GM23248 (cell line): ENCODE data around the gene TFF1. TPM values are rescaled to one million over a fixed set of nuclear protein-coding genes. Genes with fewer than 3 reads are reported as not detected.

Experiments used
- DNase-seq: peaks from one replicate; pipeline ENCODE4 v3.0.0-alpha.2; 2015
- H2AFZ ChIP-seq: fragments of 200-600 bp; sonication (generic); 2 replicates; pipeline ENCODE4 v1.6.1; 2016; ENCODE audit warnings: antibody characterized with exemption
- H3F3A ChIP-seq: fragments of 200-600 bp; sonication (generic); 2 replicates; pipeline ENCODE4 v1.6.1; 2016; ENCODE audit warnings: mild to moderate bottlenecking, antibody characterized with exemption, mixed run types; ENCODE audit not compliant: insufficient read depth
- H3K27ac ChIP-seq: fragments of 200-600 bp; sonication (generic); 2 replicates; pipeline ENCODE4 v1.5.1; 2016; ENCODE audit warnings: mild to moderate bottlenecking
- H3K27me3 ChIP-seq: fragments of 200-600 bp; sonication (generic); replicated peaks from 2 replicates; pipeline ENCODE4 v1.6.1; 2016; ENCODE audit warnings: mild to moderate bottlenecking; ENCODE audit not compliant: insufficient read depth
- H3K36me3 ChIP-seq: fragments of 200-600 bp; sonication (generic); 2 replicates; pipeline ENCODE4 v1.6.1; 2016; ENCODE audit warnings: low read depth, mild to moderate bottlenecking
- H3K4me1 ChIP-seq: fragments of 200-600 bp; sonication (generic); 2 replicates; pipeline ENCODE4 v1.6.1; 2016; ENCODE audit warnings: mild to moderate bottlenecking; ENCODE audit not compliant: insufficient read depth
- H3K4me2 ChIP-seq: fragments of 200-600 bp; sonication (generic); one replicate; pipeline ENCODE4 v1.6.1; 2016; ENCODE audit warnings: mild to moderate bottlenecking; ENCODE audit not compliant: unreplicated experiment
- H3K4me3 ChIP-seq: fragments of 200-600 bp; sonication (generic); 2 replicates; pipeline ENCODE4 v1.5.1; 2016; ENCODE audit warnings: mild to moderate bottlenecking
- H3K79me2 ChIP-seq: fragments of 200-600 bp; sonication (generic); 2 replicates; pipeline ENCODE4 v1.6.1; 2016; ENCODE audit warnings: mild to moderate bottlenecking; ENCODE audit not compliant: insufficient read depth
- H3K9ac ChIP-seq: fragments of 200-600 bp; sonication (generic); 2 replicates; pipeline ENCODE4 v1.6.1; 2016; ENCODE audit warnings: mild to moderate bottlenecking
- H3K9me2 ChIP-seq: fragments of 200-600 bp; sonication (generic); 2 replicates; pipeline ENCODE4 v1.6.1; 2016; ENCODE audit warnings: mixed run types, mild to moderate bottlenecking, moderate library complexity; ENCODE audit not compliant: insufficient read depth
- H3K9me3 ChIP-seq: fragments of 200-600 bp; sonication (generic); one replicate; pipeline ENCODE4 v1.6.1; 2017; ENCODE audit warnings: low read depth
- H4K20me1 ChIP-seq: fragments of 200-600 bp; sonication (generic); 2 replicates; pipeline ENCODE4 v1.6.0; 2016; ENCODE audit not compliant: insufficient read depth
- EZH2 ChIP-seq: fragments of 200-600 bp; sonication (generic); IDR thresholded peaks from 2 replicates; pipeline ENCODE4 v1.6.1; 2018; ENCODE audit warnings: antibody characterized with exemption, mild to moderate bottlenecking; ENCODE audit not compliant: insufficient read depth, poor library complexity, severe bottlenecking
- EZH2phosphoT487 ChIP-seq: fragments of 200-600 bp; sonication (generic); IDR thresholded peaks from 2 replicates; pipeline ENCODE4 v1.6.1; 2018; ENCODE audit warnings: antibody characterized with exemption, moderate library complexity, mild to moderate bottlenecking, low read depth; ENCODE audit not compliant: insufficient read depth
- WGBS, 2 experiments: methylation state at CpG; one replicate each; pipeline ENCODE4 v1.1.6; 2015 to 2017; ENCODE audit warnings: low lambda C conversion rate in 2 of 2, low coverage in 1 of 2; ENCODE audit errors: missing lambda C conversion rate in 2 of 2; 5-methylcytosine and 5-hydroxymethylcytosine counted together
- in situ Hi-C: fragments of 300-500 bp; cut with MboI; formaldehyde crosslinking; loops from 2 replicates; pipeline ENCODE4 v1.15.0; 2020
- polyA plus RNA-seq: library from polyadenylated mRNA; unstranded; fragments of >200 nt; fragmentation: Nextera tagmentation; extraction: Ambion mirVana; gene quantifications from 2 replicates; pipeline ENCODE4 v1.2.1, GENCODE V29; 2016
- total RNA-seq: library from RNA; depleted of rRNA; stranded (reverse); fragments of >200 nt; shearing (Covaris generic); gene quantifications from 2 replicates; pipeline ENCODE4 v1.2.3, GENCODE V29; 2014; rRNA removed

The TFF1 gene
- not detected in 2 replicates for total RNA-seq
- not detected in 2 replicates for polyA plus RNA-seq

GRCh38 chr21:42366292-42367010 lies at the start of gene TFF1:
TSS of gene TFF1 (minus strand) at chr21:42366535. CDS start at chr21:42366495, 40 bp downstream.
- TF ChIP-seq EZH2 (no peak), EZH2phosphoT487 (no peak)
- no peaks in the 10 kb centered on the region for H3K9me3 ChIP-seq
- no peaks in the 10 kb centered on the region for H3K4me1 ChIP-seq
- no peaks in the 10 kb centered on the region for H3K79me2 ChIP-seq
- H3K9ac ChIP-seq: no peak within 1 kb of the TSS
- no peaks in the 10 kb centered on the region for H3K36me3 ChIP-seq
- H3K4me3 ChIP-seq: no peak within 1 kb of the TSS
- no peaks in the 10 kb centered on the region for H4K20me1 ChIP-seq
- 65 to 69% methylated on average over 19 of the region's 19 CpGs for WGBS, 2 experiments
- H3K27me3 ChIP-seq: no peaks in the 10 kb centered on the region
- no peaks in the 10 kb centered on the region for H3F3A ChIP-seq
- in situ Hi-C loops: no loop called here
- no peak within 1 kb of the TSS for H2AFZ ChIP-seq
- H3K4me2 ChIP-seq: no peak within 1 kb of the TSS
- no peaks in the 10 kb centered on the region for H3K9me2 ChIP-seq
- H3K27ac ChIP-seq: no peak within 1 kb of the TSS
- peak; percentile 7 for DNase-seq

DNA sequence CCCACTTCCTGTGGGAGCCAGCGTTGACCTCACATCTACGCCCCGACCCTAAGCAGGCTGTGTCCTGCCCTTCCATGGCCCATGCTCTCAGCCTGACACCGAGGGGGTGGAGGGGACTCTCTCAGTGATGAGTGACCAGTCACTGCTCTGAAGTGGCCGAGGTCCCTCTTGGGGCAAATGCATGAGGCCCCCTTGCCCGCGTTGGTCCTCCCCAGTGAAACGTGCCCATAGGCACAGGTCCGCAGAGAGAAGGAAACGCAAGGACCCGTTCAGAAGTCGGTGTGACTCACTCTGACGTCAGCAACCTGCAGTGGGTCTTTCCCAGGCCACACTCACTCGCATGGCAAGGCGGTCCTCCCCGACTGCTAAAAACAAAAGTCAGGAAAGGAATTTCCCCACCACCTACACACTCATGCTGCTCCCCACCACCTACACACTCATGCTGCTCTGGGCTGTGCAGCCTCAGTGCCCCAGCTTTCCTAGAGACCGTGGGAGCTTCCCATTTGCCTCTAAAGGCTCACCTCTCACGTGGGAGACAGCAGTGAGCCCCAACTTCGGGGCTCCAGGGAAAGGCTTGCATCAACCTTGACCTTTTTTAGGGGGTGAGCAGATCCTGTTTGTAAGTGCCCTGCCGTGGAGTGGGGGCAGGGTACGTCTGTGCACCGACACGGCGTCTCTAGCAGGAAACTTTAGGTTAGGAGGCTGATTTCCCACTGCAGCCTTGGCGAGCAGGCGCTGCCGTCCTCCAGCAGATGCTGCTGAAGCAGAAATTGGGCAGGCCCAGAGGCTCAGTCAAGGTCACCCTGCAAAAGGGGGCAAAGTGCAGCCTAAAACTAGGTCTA lies 48.8 kb upstream of the TFF1 start:
- Histone ChIP-seq H3K27ac (no peak overlapping the region), H3K79me2 (no peaks in the 10 kb centered on the region), H3K36me3 (no peaks in the 10 kb centered on the region), H3K4me3 (no peak overlapping the region), H3K4me2 (no peak overlapping the region), H3K9ac (no peak overlapping the region), H2AFZ (no peak overlapping the region), H3F3A (no peaks in the 10 kb centered on the region), H3K9me3 (no peaks in the 10 kb centered on the region), H3K27me3 (peaks cover 3% of the 10 kb centered on the region; the same call in 1 of the 2 replicates), H3K9me2 (no peaks in the 10 kb centered on the region), H3K4me1 (no peaks in the 10 kb centered on the region), H4K20me1 (no peaks in the 10 kb centered on the region)
- in situ Hi-C loops: no loop called here
- WGBS, 2 experiments: 37 to 38% methylated on average over 27 of the region's 27 CpGs
- no peak for TF ChIP-seq EZH2
- TF ChIP-seq EZH2phosphoT487: no peak
- DNase-seq: peak; percentile 60

GRCh38 chr21:42414553-42414927 lies 48.2 kb upstream of the TFF1 start:
- Histone ChIP-seq H2AFZ (no peak overlapping the region), H3K4me3 (no peak overlapping the region), H3K4me1 (no peaks in the 10 kb centered on the region), H3K9me2 (no peaks in the 10 kb centered on the region), H3K79me2 (no peaks in the 10 kb centered on the region), H3K9me3 (no peaks in the 10 kb centered on the region), H3K27me3 (peaks cover 3% of the 10 kb centered on the region; the same call in 1 of the 2 replicates), H3F3A (no peaks in the 10 kb centered on the region), H4K20me1 (no peaks in the 10 kb centered on the region), H3K4me2 (no peak overlapping the region), H3K27ac (no peak overlapping the region), H3K9ac (no peak overlapping the region), H3K36me3 (no peaks in the 10 kb centered on the region)
- no peak for DNase-seq
- in situ Hi-C loops: no loop called here
- 62 to 77% methylated on average over 8 of the region's 8 CpGs for WGBS, 2 experiments
- TF ChIP-seq EZH2phosphoT487 (no peak), EZH2 (no peak)

DNA sequence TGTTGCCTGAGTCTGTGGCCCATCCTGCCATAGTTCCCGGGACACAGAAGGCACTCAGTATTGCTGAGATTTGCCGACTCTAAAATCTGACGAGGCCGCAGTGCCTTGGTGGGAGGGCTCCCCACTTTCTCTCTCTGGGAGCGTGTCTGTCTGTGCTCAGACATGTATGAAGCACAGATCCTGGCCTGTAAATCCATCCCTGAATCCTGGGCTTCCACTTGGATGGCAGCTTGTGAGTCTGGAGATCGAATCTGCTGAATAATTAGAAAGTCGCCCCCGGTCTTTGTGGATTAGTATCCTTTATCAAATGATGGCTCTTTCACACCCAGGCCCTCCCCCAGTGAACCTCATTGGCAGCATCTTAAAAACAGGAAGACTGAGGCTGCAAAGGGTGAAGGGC lies 47.7 kb upstream of the TFF1 start:
- H3K27me3 ChIP-seq: peaks cover under 1% of the 10 kb centered on the region; the same call in 1 of the 2 replicates
- no peak for TF ChIP-seq EZH2
- no peak for TF ChIP-seq EZH2phosphoT487
- H3K79me2 ChIP-seq: no peaks in the 10 kb centered on the region
- no peak for DNase-seq
- H3K4me2 ChIP-seq: no peak overlapping the region
- H2AFZ ChIP-seq: no peak overlapping the region
- no peaks in the 10 kb centered on the region for H3K9me2 ChIP-seq
- in situ Hi-C loops: no loop called here
- H3K27ac ChIP-seq: no peak overlapping the region
- H3K9me3 ChIP-seq: no peaks in the 10 kb centered on the region
- no peak overlapping the region for H3K9ac ChIP-seq
- 78 to 81% methylated on average over 8 of the region's 8 CpGs for WGBS, 2 experiments
- H3K36me3 ChIP-seq: no peaks in the 10 kb centered on the region
- no peaks in the 10 kb centered on the region for H3K4me1 ChIP-seq
- H4K20me1 ChIP-seq: no peaks in the 10 kb centered on the region
- H3F3A ChIP-seq: no peaks in the 10 kb centered on the region
- no peak overlapping the region for H3K4me3 ChIP-seq
